NCI-H1417 treated with DMSO at 0.1 percent for 48 hours (cell line): ENCODE results near the gene RSRC2.
"Not testable (repeated sequence)": the region's sequence is repeated elsewhere in the genome, so short reads cannot be mapped to it uniquely, and the experiment has no call there.

ENCODE experiments used
- DNase-seq: peaks from one replicate; lab custom pipeline; 2025; lab: John Stamatoyannopoulos, UW

The RSRC2 gene

DNA sequence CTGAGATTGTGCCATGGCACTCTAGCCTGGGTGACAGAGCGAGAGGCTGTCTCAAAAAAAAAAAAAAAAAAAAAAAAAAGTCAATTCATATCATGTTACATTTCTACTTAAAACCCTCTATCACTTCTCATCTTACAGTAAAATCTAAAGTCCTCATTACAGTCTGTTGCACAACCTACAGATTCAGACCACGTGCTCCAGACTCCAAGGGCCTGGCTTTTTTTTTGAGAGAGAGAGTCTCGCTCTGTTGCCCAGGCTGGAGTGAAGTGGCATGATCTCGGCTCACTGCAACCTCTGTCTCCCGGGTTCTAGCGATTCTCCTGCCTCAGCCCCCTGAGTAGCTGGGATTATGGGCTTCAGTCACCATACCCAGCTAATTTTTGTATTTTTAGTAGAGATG, 40.4 kb downstream of the RSRC2 start:
- DNase-seq, result not testable (repeated sequence)

GRCh38 chr12:122484385-122484784, 42.4 kb downstream of the RSRC2 start:
- DNase-seq, result not testable (repeated sequence)

GRCh38 chr12:122483969-122484368, 42.8 kb downstream of the RSRC2 start:
- DNase-seq, result no peak

DNA sequence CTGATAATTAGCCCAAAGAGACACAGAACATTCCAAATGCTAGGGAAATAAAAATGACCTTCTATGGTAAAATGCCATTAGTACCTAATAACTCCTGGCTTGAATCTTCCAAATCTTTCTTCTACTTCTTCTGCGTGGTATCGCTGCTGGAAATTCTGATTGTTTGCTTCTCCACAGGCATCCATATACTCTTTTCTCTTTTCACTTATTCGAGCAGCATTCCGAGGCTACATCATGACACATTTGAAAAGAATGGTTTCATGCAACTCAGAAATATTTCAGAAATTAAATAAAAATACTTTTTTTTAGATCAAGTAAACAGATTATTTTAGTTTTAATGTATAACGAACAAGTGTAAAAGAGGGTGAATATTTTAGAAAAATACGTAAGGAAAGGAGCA, 44.9 kb downstream of the RSRC2 start:
- no peak for DNase-seq

DNA sequence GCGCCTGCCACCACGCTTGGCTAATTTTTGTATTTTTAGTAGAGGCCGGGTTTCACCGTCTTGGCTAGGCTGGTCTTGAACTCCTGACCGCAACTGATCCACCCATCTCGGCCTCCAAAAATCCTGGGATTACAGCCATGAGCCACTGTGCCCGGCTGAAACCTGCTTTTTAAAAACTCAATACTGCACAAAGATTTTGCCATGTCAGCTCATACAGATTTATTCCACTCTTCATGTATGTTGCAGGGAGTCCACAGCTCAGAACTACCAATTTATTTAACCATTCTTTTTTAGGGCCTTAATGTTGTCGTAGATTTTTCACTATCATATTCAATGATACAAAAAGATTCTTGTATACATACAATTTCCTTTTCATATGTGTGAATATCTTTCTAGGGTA, 46.0 kb downstream of the RSRC2 start:
- DNase-seq, result no peak

- DNase-seq, result no peak
Measured at GRCh38 chr12:122474324-122474716, 52.4 kb downstream of the RSRC2 start.

DNA sequence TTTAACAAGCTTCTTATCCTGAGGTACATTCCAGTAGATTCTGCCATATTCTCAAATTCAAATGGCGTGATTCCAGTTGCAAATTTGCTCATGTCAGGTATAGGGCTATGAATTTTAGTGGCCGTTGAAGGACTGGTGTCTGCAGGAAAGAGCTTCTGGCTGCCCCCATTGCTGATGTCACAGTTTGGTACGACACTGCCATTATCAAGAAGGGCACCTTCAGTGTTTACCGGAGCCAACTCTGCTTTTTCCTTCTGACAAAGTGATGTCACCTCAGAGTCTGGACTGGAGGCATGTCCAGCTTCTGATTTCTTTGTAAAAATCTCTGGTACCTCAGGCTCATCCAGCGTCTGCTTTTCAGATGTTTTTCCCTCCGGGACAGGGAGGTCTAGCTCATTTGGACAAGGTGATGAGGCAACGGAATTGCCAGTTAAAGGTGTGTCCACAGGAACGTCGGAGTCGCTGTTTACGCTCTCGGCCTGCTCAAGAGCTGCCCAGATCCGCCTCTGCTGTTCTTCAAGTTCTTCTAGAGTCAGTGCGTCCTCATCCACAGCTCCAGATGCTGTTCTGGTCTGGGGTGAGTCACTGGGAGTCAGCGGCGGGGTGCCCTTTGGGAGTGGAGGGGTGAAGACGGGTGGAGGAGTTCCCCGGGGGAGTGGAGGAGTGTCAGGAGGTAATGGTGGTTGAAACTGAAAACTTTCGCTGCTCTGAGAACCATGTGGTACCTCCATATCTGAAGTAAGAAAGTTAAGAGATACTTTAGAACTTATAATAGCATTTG, 53.0 kb downstream of the RSRC2 start:
- no peak for DNase-seq

DNA sequence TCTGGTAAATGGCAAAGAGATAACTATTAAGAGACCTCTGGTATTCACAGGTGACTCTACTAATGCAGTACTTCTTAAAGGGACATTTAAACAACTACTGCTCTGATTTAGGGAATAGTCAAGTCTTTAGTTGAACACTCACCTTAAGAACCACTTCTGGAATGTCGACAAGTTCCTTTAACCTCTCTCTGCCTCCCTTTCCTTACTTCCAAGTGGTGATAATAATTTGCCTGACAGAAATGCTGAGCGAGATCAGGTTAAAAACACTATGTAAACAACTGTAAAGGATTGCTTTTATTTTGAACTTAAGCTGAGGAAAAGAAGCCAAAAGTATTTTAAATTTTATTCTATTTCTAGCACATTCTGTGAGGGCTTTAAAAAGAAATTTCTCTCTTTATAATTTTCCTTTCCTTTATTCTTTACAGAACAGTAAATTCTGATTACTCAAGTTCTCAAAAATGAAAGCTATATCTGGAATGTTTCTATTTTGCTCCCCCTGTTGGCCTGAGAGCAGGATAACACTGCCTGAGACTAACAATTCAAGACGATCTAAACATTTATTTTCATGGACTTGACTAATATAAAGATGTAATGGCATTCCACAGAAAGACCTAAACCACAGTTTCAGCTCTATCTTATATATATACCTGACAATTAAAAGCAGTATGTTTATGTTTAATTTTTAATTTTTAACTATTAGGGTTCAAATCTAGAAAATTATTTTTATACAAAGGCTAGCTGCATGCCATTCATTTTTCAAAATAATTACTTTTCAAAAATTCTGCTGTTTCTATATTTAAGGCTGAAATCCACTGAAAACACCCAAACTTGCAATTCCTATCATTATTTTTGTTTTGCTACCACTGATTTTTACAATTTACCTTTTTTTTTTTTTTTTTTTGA, 55.2 kb downstream of the RSRC2 start:
- DNase-seq, result no peak

DNA sequence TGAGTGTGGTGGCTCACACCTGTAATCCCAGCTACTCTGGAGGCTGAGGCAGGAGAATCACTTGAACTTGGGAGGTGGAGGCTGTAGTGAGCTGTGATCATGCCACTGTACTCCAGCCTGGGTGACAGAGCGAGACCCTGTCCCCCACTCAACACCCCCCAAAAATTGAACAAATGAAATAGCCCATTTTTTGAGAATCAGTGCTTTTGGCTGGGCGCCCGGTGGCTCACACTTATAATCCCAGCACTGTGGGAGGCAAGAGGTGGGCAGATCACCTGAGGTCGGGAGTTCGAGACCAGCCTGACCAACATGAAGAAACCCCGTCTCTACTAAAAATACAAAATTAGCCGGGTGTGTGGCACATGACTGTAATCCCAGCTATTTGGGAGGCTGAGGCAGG, 56.2 kb downstream of the RSRC2 start:
- not testable (repeated sequence) for DNase-seq

DNA sequence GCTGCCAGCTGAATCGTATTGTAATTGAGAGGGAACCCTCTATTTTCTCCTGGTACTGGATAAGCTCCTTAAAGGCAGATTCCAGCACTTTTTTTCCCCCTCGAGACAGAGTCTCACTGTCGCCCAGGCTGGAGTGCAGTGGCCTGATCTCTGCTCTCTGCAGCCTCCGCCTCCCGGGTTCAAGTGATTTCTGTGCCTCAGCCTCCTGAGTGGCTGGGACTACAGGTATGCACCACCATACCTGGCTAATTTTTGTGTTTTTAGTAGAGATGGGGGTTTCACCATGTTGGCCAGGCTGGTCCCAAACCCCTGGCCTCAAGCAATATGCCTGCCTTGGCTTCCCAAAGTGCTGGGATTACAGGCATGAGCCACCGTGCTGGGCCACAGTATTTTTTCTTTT, 56.9 kb downstream of the RSRC2 start:
- not testable (repeated sequence) for DNase-seq

DNA sequence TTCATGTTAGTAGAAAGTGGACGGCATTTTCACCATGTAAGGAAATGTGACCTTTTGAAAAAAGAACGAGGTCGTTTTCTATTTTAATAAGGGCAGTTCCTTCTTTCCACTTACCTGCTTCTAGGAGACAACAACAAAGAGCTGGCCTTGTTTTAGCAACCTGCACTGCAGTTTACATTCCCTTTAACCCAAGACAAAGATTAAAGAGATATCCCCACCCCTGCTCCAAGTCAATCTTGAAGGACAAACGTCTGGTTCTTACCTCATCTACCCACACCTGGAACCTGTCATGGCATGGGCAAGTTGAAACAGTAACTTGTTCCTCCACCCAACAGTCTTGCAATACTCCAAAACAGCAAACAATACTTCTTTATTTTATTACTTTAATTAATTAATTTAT, 58.8 kb downstream of the RSRC2 start:
- DNase-seq, result no peak

- DNase-seq, result not testable (repeated sequence)
Measured at GRCh38 chr12:122464317-122465042, 62.3 kb downstream of the RSRC2 start.

GRCh38 chr12:122460641-122461040, 66.1 kb downstream of the RSRC2 start:
- no peak for DNase-seq

GRCh38 chr12:122460061-122460460, 66.7 kb downstream of the RSRC2 start:
- DNase-seq, result no peak

GRCh38 chr12:122459211-122459610, 67.5 kb downstream of the RSRC2 start:
- DNase-seq, result no peak

DNA sequence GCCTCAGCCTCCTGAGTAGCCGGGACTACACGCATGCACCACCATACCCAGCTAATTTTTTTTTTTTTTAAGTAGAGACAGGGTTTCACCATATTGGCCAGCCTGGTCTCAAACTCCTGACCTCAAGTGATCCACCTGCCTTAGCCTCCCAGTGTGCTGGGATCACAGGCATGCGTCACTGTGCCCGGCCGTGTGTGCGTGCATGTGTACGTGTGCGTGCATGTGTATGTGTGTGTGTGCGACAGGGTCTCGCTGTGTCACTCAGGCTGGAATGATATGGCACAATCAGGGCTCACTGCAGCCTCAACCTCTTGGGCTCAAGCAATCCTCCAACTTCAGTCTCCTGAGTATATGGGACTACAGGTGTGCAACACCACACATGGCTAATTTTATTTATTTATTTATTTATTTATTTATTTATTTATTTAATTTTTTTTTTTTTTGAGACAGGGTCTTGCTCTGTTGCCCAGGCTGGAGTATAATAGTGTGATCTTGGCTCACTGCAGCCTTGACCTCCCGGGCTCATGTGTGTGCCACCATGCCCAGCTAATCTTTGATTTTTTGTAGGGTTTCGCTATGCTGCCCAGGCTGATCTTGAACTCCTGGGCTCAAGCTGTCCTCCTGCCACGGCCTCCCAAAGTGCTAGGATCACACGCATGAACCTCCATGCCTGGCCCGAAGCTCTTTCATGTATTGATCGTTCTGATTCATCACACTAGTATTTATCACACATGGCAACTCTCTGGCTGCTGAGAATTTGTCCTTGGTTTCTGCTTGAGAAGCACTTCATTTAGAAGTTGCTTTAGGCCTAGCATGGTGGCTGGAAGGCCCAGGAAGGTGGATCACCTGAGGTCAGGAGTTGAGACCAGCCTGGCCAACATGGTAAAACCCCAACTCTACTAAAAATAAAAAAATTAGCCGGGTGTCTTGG, 68.4 kb downstream of the RSRC2 start:
- no peak for DNase-seq

GRCh38 chr12:122457627-122458026, 69.1 kb downstream of the RSRC2 start:
- DNase-seq, result no peak

DNA sequence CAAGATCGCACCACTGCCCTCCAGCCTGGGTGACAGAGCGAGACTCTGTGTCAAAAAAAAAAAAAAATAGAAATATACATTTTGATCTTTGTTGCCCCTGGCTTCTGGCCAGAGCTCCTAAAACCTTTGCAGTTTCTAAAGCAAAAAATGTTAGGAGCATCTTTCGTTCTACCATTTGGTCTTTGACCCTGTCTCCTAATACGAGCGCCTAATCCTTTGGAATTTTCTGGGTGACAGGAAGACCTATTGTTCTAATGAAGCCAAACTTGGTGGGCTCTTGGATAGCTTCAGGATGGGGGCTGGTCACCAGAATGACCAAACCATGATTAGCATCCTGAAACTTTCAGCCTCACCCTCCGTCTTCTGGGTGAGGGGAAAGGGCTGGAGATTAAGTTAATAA, 72.0 kb downstream of the RSRC2 start:
- no peak for DNase-seq

- no peak for DNase-seq
Measured at GRCh38 chr12:122454250-122454721, 72.5 kb downstream of the RSRC2 start.
